ENCODE measurements around the gene PRDM2.

Gene PRDM2

DNA sequence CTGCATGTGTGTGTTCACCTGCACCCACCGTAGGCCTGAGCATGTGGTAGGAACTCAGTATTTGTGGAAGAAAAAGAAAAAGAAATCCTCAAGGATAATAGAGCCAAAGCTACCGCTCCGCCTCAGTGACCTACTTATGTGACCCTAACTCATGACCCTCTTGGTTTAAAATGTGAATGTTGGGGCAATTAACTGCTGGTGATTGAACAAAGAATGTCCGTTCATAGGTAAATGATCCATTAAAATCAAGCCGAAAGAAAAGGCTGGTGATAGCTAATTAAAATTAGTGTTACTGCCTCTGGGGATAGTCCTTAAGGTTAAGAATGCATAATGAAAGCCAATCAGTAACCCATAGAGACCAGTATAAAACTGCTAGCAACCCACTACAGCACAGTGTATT lies 98.1 kb downstream of the PRDM2 start:
- no peak for DNase-seq

DNA sequence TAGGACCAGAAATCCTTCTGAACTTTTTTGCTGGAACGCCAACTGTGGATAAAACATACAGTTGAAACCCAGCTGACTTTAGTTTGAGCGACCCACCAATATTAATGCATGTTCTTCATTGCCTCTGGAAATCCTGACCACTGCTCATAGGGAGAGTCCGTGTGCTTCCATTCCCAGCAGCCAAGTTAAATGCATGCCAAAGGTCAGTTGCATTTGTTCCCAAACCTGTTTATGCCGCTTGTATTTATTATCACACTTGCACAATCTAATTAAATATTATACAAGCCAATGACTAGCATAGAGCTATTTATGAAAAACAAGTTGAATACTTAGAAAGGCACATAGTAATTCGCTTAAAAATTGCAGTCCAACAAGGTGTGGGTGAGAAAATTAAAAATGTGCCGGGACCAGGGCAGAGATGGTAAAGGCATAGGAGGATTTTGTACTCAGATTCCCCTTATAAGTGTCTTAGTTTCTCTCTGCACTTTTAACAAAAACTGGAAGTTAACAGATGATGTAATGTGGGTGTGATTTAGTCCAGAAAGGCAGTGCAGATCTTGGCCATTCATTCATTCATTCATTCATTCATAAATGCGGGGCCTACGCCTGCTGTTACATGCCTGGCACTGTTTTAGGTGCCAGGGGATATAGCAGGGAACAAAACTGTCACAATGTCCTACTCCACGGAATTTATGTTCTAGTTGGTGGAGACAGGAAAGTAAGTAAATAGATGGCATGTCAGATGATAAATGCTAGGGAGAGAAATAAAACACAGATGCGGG lies 99.7 kb downstream of the PRDM2 start:
- no peak for DNase-seq

DNA sequence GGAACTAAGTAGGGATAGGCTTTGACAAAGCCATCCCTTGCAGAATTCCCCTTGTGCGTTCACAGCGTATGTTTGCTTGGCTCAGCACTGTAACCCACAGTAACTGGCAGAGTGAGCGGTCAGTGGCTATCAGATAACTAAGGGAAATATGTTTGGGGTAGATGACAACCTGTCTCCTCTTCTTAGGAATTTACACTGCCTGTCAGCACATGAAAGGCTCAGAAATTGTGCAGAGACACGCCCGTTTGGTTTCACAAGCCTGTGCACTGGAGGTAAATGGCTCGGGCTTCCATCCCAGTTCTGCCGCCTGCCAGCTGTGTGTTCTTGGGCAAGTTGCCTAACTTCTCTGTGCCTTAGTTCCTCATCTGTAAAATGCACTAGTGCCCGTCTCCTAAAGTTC lies 101.2 kb downstream of the PRDM2 start:
- DNase-seq: no peak

DNA sequence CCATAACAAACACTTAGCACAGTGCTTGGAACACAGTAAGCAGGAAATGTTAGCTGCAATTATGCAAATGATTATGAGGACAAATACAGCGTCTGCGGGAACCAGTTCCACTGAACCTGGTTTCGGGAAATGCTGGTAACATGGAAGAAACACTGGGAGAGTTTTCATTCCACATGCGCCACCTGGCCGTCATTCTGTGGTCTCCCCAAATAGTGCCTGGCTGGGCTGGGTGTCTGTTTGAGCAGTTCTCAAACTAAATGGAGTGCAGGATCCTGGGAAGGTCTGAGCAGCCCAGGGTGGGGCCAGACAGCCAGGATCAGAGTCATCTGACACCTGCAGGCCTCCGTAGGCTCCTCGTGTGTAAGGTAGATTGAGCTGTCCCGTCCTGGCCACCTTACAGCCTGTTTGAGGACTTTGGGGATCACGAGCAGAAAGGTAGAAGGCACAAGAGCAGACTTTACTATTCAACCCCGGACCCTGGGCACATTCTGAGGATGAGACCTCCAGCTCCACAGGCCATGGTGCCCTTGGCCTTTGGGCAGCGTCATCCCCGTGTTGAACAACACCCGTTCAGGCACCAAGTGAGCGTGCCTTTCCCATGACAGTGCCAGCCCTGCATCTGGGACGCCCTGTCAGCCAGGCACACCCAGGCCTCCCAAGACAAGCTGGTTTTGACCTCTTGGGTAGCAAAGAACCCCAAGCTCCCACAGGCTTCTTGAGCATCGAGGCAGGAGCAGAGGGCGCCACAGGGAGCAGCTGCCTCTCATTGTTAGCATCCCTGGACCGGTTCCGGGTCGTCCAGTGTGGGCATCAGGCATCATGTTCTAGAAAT lies 101.9 kb downstream of the PRDM2 start:
- no peak for DNase-seq

DNA sequence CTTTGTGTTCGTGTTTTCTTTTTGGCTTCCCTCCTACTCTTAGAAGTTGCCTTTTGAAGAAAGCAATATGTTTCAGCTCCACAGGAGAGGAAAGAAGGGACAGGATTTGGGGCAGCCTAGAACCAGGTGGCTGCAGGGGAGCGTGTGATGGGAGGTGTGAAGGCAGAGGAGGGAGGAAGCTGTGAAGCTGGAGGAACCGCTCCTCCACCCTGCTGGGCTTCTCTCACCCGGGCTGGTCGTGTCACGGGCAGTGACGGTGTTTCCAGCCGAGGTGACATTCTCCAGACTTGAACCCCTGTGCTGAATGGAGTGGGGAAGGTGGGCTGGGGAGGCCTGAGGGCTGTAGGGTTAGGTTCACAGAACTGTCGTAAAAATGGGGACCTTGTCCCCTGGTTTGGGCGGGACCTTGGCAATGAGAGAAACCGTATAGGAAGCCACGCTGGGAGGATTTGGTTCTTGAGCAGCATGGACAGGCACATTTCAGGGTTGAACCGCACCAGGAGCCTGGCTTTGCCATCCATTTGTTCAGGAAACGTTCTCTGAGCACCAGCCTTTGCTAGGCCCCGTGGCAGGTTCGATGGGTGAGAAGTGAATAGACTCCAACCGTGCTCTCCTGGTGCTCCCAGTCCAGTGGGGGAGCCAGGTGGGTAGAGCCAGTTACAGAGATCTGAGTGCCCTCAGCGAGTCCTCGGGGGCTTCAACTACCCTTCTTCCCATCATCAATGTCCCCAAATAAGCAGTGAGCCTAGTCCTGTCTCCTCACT lies 103.0 kb downstream of the PRDM2 start:
- DNase-seq: no peak

DNA sequence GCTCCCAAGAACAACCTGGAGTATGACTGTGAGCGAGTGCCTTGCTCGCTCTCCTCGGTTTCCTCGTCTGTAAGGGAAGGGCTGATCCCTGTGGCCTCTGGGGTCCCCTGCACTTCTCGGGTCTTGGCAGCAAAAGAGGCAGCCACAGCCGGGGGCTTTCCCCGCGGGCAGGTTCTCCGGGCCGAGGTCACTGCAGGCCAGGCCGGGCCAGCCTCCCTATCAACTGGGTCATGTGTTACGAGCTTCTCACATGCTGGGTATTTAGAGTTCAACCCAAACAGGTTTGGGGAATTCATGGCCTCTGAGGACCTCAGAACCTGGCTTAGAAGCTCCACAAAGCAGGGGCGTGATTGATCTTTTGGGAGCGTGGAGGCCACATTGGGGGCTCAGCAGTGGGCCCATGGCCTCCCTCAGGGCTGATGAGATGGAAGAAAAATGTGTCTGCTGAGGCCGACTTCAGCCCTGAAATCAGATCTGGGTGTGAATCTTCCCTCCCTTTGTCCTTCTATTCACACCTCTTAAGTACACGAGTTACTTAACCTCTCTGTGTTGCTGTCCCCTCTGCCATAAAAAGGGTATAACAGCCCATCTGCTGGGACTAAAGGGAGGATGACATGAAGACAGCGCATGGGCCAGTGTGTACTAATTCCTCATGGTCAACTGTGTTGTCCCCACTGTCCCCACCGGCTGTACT lies 103.7 kb downstream of the PRDM2 start:
- no peak for DNase-seq

DNA sequence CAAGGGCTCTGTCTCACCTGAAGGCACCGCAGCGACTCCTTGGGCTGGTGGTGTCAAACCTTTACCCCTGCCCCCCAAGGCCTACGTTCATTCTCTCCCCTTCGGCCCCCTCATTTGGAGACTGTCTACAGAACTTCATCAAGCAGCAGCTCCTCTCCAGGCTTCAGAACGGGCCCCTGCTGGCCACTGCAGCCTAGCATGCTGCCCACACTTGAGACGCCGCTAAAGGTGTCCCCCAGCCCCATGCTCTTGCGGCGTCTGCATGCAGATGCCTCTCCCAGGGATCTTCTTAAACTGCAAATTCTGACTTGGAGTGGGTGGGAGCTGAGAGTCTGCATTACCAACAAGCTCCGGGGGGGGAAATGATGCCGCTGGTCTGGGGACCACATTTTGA lies 104.2 kb downstream of the PRDM2 start:
- DNase-seq: no peak

DNA sequence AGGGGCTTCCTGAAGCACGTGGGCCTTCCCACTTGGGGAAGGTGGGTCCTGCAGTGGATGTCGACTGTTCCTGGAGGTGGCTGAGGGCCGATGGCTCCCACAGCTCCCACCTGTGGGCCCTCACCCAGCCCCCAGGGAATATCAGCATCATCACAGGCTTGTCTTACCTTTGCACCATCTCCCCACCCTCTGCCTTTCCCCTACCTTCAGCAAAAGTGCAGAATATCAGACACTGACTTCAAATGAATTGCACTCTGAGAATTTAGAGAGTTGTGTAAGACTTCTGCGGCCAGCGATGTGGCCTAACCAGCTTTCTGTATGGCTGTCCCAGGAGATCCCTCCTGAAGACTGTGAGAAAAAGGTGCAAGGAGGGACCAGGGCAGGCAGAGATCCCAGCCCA lies 105.4 kb downstream of the PRDM2 start:
- DNase-seq: no peak

DNA sequence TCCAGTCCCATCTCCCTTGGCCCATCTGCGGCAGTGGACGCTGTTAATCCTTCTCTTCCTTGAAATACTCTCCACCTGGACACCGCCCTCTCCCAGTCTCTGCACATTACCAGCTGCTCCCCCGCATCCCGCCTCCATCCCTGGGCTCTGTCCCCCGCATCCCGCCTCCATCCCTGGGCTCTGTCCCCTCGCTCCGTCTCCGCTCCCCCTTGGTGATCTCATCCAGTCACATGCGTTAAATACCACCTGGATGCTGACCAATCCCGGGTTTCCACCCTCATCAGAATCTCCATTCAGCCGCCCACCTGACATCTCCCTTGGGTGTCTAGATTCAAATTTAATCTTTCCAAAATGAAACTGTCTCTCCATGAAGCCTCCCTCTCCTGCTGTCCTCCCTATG lies 106.1 kb downstream of the PRDM2 start:
- no peak for DNase-seq

DNA sequence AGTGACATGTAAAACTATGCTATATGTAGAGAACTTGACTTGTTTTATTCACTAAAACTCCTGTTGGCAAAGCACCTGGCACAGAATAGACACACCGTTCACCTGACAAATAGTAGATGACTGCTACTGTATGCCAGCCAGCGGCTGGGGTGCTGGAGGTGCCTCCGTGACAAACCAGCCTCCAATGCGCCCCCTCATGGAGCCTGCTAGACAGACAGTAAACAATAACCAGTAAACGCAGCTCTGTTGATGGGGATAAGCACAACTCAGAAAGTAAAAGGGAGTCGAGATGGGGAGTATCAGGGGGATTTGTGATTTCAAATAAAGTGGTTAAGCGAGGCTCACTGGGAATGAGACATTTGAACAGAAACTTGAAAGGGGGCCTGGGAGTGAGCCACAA lies 107.2 kb downstream of the PRDM2 start:
- DNase-seq: no peak

DNA sequence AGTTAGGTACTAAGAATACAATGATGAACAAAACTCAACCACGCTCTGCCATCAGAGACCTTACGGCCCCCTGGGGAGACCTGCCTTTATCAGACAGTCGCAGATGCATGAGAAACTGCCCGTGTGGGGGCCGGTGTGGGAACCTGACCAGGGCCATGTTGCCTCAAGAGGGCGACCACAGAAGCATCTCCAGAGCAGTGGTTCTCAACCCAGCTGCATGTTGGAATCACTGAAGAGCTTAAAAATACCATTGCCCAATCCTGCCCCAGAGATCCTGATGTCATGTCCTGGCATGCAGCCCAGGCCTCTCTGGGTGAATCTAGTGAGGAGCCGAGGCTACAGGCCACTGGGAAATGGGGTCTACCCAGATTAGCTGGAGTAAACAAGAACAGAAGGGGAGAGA lies 108.7 kb downstream of the PRDM2 start:
- DNase-seq: no peak

DNA sequence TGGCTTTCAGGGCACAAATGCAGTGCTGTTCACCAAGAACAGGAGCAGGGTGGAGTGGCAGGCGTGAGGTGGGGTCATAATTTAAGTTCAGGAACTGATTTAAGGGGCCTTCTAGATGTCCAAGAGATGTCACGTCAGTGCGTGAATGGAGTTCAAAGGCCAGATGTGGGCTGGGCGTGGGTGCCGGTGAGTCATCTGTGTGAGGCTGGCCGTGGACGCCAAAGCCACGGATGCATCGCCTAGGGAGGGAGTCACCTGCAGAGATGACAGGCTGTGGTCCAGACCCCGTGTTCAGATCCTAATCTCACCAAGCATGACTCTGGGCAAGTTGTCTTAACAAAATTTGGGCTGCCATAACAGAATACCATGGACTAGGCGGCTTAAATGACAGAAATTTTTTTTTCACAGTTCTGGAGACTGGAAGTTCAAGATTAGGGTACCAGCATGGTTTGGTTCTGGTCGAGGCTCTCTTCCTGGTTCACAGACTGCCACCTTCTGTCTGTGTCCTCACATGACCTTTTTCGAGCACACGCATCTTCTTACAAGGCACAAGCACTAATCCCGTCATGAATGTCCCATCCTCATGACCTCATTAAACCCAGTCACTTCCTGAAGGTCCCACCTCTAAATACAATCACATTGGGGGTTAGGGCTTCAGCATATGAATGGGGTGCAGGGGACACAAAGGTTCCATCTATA lies 109.6 kb downstream of the PRDM2 start:
- no peak for DNase-seq

DNA sequence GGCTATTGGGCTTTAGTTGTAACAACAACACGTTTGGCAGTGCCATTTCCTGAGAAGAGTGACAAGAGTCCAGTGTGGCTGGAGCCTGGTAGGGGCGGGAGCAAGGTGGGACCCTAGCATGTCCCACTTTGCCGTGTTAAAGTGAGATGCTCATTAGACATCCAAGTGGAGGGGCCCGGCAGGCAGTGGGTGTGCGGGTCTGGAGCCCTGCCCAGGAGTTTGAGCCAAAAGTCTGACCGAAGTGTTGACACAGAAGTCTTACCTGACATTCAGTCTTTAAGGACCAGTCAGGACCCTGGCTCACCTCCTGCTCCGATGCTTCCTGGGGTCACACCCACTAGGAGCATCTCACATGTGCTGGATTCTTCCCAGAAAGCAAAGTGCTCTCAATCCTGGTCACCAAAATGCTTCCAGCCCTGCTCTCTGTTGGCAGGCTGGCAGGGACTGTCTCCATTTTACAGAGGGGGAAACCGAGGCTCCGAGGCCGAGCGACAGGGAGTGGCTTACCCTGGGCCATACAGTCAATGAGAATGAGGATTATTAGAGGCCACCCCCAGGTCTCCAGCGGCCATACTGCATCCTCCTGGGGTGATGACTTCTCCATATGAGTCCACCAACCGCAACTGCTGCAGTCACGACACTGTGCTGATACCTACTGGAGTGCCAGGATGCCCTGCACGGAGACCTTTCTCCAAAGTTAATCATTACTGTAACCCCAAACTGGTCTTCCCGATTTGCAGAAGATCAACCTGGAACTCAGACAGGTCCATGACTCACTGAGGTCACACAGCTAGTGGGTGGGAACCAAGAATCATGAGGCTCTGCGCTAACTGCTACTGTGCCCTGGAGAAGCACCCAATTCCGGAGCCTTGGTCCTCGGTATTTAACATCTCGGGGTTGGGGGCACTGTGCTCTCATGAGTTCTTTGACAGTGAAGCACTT lies 112.7 kb downstream of the PRDM2 start:
- no peak for DNase-seq

DNA sequence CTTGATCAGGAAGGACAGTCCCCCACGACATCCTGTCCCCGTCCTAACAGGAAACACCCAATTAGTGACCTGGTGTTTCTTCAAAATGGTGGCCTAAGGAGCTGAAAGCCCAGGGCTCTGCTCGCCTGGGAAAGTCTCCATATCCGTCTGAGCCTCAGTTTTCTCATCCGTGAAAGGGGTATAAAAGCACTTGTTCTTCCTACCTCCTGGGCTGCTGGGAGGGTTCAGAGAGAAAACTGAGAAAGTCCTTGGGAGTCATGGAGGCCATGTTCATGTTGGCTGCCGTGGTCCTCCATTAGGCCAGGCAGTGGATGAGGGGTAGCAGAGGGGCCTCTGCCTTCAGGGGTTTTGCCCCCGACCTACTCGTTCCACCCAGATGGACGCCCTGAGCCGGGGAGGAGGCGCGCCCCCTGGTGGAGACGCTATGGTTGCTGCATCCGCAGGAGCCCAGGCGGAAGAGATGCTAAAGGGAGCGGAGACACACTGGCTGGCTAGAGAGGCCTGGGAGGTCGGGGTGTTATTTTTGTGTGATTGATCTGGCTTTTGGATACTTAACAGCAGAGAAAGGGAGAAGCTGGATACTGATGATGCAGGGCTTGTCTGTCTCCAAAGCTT lies 113.5 kb downstream of the PRDM2 start:
- no peak for DNase-seq

DNA sequence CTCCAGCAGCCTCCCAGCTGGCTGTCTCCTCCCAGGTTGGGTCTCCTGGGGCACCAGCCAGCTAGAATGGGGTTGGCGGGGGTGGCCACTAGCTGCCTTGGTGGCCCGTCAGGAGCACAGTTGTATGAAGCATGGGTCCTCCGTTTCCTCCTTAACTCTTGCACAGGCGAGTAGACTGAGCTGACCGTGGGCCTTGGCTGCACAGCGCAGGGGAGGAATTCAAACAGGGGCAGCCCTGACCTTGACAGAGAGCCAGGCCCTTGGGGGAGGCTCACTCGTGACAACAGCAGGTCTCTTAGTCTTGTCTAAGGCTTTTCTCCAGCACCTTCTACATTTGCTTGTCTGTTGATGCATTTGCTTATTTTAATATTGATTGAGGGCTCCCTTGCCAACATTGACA lies 114.1 kb downstream of the PRDM2 start:
- no peak for DNase-seq

DNA sequence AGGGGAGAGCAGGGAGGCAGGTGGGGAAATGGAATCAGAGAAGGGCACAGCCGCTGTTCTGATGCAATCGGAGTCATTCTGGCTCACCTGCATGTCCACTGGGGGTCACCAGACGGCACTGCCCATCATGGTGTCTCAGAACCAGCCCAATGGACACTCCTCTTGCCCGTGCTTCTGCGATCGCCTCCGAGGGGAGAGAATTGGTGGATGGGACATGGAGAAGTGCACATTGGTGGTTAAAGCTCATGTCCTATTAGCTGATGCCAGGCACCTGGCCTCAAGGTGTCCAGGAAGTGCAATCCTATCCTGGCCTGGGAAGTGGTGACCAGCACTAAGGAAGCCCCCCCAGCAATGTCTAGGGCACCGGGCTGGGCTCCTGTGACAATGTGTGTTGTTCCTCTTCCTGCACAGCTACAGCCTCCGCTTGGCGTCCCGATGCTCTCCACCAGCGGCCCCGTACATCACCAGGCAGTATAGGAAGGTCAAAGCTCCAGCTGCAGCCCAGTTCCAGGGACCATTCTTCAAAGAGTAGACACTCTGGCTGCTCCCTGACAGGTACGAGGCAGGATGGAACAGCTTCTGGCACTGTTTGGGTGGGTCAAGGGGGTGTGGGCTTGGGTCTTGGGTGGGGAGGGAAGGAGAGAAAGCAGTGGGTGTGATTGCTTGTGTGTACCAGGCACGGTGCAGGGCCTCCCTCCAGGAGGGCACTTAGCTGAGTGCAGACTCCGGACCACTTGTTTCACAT lies 116.2 kb downstream of the PRDM2 start:
- DNase-seq: no peak

DNA sequence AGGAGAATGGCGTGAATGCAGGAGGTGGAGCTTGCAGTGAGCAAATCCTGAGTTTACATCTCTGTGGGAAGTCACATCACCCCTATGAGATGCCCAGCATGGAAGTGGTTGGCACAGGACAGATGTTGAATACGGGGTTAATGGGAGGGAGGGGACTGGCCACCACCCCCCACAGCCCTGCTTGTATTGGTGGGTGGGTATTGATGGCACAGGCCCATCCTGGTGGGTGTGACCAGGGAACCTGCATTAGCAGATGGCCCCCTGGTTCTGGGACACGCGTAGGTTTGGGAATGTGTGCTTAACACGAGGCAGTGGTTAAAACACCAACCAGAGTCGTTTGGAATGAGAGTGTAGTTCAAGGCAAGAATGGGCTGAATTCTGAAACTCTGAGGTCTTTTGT lies 117.9 kb downstream of the PRDM2 start:
- DNase-seq: no peak

DNA sequence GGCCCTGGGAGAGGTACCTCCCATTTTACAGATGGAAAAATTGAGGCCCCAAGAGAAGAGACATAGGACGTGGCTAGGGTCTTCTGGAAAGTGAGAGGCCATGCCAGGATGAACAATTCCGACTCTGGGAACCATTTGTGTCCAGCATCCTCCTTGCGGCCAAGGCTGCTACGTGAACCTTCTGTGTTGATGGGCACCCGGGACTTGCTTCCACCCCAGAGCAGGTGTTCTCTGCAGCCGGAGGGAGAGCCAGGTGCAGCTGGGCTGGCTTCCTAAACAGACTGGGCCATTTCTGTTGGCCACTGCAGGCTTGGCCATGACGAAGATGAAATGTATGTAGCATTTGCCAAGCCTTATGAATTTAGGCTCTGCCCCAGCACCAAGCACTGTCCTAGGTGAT lies 118.9 kb downstream of the PRDM2 start:
- no peak for DNase-seq

DNA sequence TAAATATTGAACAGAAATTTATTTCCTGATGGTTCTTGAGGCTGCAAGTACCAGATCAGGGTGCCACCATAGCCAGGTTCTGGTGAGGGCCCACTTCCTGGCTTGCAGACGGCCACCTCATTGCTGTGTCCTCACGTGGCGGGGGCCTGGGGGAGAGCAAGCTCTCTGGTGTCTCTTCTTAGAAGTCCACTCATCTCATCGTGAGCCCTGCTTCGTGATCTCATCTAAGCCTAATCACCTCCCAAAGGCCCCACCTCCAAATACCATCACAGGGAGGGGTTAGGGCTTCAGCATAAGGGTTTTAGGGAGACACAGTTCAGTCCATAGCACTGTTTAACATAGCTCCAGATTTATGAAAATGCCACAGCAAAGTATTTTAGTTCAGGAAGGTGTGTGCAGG lies 119.7 kb downstream of the PRDM2 start:
- DNase-seq: no peak

DNA sequence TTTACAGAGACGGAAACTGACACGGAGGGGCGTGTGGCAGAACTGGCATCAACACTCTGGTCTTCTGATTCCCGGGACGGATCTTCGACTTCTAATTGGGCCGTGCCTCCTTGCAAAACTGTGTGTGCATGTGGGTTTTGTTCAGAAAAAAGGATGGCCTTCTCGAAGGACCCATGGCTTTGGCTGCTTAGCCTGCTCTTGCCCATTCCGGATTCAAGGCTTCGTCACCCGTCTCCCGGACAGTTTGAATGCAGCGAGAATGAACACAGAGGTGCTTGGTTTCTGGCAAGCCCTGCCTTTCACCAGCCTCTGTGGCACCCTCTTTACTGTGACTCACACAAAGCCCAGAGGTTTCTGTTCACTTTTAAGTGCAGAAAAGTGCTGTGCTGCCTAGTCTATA lies 120.1 kb downstream of the PRDM2 start:
- DNase-seq: no peak

All from cortex of kidney (tissue), 1 donor.